ENCODE results near the gene NOTO.

- TF ChIP-seq, protein P1, sequence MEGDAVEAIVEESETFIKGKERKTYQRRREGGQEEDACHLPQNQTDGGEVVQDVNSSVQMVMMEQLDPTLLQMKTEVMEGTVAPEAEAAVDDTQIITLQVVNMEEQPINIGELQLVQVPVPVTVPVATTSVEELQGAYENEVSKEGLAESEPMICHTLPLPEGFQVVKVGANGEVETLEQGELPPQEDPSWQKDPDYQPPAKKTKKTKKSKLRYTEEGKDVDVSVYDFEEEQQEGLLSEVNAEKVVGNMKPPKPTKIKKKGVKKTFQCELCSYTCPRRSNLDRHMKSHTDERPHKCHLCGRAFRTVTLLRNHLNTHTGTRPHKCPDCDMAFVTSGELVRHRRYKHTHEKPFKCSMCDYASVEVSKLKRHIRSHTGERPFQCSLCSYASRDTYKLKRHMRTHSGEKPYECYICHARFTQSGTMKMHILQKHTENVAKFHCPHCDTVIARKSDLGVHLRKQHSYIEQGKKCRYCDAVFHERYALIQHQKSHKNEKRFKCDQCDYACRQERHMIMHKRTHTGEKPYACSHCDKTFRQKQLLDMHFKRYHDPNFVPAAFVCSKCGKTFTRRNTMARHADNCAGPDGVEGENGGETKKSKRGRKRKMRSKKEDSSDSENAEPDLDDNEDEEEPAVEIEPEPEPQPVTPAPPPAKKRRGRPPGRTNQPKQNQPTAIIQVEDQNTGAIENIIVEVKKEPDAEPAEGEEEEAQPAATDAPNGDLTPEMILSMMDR (IDR thresholded peaks at IDR 0.05), result no peak
- no peak for TF ChIP-seq POLR2A (IDR thresholded peaks at IDR 0.05)
These were observed 56.0 kb downstream of the NOTO start for GRCh38 chr2:73258186-73258912.

All from sigmoid colon (tissue), 3 donors.